Epithelial cell of esophagus (primary cell): Measurements from ENCODE around the gene FBXL5.
A peak's percentile ranks its signal among the peaks of the same experiment; 100 is the strongest.

Source experiments
- DNase-seq: peaks from one replicate; pipeline ENCODE4 v3.0.0; 2010; ENCODE audit warnings: low read depth
- H3K4me3 ChIP-seq: 2 replicates; pipeline ENCODE4 v1.5.1; 2011; ENCODE audit warnings: mild to moderate bottlenecking, low read length, control low read depth
- CTCF ChIP-seq: IDR thresholded peaks from 2 replicates; pipeline ENCODE4 v1.5.1; 2011; ENCODE audit warnings: low read depth, mild to moderate bottlenecking, low read length, control low read depth, inconsistent platforms; ENCODE audit not compliant: insufficient read depth; ENCODE audit errors: missing control alignments

FBXL5 gene

GRCh38 chr4:15695240-15695699, 40.1 kb upstream of the FBXL5 start:
- no peak overlapping the region for H3K4me3 ChIP-seq
- DNase-seq = peak; percentile 92
- TF ChIP-seq CTCF = no peak

DNA sequence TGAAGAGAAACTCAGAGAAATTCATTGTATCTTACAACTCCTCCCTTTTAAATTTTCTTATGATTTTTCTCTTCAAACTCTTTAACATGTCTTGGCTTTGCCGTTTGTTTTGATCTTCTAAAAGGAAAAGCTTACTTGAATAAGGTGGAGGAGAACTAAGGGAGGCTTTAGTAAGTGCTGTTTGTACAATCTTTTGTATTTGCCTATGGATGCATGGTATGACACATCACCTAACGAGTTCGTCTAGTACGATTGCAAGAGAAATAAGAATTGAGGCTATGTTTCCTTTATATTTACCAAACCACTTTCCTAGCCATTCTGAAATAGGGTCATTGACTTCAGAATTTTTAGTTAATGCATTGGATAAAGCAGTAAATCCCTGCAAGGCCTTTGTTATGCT, 39.3 kb upstream of the FBXL5 start:
- no peak for TF ChIP-seq CTCF
- peak; percentile 91 for DNase-seq

DNA sequence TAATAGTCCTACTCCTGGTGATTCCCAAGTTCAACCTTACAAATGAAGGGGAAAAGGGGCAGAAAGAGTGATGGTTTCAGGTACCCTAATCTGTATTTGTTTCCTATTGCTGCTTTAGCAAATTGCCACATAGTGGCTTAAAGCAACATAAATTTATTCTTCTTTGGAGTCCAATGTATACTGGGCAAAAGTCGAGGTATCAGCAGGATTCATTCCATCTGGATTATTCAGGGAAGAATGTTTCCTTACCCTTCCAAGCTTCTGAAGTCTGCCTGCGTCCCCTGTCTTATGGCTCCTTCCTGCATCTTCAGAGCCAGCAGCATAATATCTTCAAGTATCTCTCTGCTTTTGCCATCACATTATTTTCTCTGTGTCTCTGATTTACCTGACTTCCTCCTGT, 37.4 kb upstream of the FBXL5 start:
- no peak for DNase-seq
- TF ChIP-seq CTCF = no peak
- H3K4me3 ChIP-seq = no peak overlapping the region

More for the DNA sequence above, 39.3 kb upstream of the FBXL5 start:
- no peak overlapping the region for H3K4me3 ChIP-seq

GRCh38 chr4:15691346-15692135, 36.4 kb upstream of the FBXL5 start:
- peak; percentile 58 for DNase-seq
- H3K4me3 ChIP-seq = no peak overlapping the region
- TF ChIP-seq CTCF = no peak

GRCh38 chr4:15690020-15690809, 35.1 kb upstream of the FBXL5 start:
- peak; percentile 90 for DNase-seq
- no peak for TF ChIP-seq CTCF
- H3K4me3 ChIP-seq = no peak overlapping the region

DNA sequence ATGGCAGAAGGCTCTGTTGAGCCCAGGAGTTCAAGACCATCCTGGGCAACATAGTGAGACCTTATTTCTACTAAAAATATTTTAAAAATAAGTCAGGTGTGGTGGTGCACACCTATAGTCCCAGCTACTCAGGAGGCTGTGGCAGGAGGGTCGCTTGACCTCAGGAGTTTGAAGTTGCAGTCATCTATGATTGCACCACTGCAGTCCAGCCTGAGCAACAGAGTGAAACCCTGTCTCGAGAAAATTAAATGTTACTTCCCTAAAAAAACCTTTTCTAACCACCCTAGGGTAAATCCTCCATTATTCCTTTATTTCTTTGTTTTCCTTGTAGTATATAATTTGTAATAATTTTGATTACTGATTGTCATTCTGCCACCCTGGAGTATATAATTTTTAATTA, 34.4 kb upstream of the FBXL5 start:
- DNase-seq = no peak
- H3K4me3 ChIP-seq = no peak overlapping the region
- no peak for TF ChIP-seq CTCF
